ENCODE data around the gene ATM.
A peak's percentile ranks its signal among the peaks of the same experiment; 100 is the strongest.

The ATM gene, protein sequence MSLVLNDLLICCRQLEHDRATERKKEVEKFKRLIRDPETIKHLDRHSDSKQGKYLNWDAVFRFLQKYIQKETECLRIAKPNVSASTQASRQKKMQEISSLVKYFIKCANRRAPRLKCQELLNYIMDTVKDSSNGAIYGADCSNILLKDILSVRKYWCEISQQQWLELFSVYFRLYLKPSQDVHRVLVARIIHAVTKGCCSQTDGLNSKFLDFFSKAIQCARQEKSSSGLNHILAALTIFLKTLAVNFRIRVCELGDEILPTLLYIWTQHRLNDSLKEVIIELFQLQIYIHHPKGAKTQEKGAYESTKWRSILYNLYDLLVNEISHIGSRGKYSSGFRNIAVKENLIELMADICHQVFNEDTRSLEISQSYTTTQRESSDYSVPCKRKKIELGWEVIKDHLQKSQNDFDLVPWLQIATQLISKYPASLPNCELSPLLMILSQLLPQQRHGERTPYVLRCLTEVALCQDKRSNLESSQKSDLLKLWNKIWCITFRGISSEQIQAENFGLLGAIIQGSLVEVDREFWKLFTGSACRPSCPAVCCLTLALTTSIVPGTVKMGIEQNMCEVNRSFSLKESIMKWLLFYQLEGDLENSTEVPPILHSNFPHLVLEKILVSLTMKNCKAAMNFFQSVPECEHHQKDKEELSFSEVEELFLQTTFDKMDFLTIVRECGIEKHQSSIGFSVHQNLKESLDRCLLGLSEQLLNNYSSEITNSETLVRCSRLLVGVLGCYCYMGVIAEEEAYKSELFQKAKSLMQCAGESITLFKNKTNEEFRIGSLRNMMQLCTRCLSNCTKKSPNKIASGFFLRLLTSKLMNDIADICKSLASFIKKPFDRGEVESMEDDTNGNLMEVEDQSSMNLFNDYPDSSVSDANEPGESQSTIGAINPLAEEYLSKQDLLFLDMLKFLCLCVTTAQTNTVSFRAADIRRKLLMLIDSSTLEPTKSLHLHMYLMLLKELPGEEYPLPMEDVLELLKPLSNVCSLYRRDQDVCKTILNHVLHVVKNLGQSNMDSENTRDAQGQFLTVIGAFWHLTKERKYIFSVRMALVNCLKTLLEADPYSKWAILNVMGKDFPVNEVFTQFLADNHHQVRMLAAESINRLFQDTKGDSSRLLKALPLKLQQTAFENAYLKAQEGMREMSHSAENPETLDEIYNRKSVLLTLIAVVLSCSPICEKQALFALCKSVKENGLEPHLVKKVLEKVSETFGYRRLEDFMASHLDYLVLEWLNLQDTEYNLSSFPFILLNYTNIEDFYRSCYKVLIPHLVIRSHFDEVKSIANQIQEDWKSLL (N-terminal part only)

DNA sequence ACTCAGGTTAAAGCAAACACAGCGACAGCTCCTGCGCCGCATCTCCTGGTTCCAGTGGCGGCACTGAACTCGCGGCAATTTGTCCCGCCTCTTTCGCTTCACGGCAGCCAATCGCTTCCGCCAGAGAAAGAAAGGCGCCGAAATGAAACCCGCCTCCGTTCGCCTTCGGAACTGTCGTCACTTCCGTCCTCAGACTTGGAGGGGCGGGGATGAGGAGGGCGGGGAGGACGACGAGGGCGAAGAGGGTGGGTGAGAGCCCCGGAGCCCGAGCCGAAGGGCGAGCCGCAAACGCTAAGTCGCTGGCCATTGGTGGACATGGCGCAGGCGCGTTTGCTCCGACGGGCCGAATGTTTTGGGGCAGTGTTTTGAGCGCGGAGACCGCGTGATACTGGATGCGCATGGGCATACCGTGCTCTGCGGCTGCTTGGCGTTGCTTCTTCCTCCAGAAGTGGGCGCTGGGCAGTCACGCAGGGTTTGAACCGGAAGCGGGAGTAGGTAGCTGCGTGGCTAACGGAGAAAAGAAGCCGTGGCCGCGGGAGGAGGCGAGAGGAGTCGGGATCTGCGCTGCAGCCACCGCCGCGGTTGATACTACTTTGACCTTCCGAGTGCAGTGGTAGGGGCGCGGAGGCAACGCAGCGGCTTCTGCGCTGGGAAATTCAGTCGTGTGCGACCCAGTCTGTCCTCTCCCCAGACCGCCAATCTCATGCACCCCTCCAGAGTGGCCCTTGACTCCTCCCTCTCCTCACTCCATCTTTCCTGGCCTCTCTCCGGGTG lies at the start of gene ATM, which contains the start of gene NPAT:
ATM (plus strand) TSS at position 494 of the 774 bp plus-strand sequence. CDS start 4,558 bp downstream, outside the sequence.
NPAT (minus strand) TSS at position 65 of the 774 bp plus-strand sequence. CDS start 102 bp downstream, outside the sequence.
- DNase-seq, result peak; percentile 93 to 100 (median 99)

DNA sequence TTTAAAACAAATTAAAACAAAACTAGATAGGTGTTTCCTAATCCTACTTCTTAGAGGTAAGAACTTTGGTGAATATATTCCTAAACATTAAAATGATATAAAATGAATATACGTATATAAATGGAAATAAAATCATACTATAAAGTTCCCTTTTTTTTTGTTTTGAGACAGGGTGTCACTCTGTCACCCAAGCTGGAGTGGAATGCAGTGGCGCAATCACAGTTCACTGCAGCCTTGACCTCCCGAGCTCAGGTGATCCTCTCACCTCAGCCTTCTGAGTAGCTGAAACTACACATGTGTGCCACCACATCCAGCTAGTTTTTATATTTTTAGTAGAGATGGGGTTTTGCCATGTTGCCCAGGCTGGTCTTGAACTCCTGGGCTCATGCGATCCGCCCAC lies 45.3 kb upstream of the ATM start:
- no peak for DNase-seq

DNA sequence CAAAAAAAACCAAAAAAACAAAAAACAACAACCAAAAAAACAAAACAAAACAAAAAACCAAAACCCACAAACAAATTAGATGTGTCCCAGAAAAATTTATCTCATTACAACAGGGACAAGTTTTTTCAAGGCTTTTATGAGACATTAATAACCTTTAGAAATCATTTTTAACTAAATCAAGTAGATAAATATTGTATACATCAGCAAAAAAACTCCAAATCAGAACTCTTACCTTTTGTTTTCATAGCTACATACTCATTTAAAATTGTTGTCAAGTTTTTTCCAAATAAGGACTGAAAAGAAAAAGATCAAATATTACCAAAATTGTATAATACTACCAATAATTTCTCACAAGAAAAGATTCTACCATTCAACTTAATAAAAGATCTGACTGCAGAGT lies 29.1 kb upstream of the ATM start:
- no peak for DNase-seq

DNA sequence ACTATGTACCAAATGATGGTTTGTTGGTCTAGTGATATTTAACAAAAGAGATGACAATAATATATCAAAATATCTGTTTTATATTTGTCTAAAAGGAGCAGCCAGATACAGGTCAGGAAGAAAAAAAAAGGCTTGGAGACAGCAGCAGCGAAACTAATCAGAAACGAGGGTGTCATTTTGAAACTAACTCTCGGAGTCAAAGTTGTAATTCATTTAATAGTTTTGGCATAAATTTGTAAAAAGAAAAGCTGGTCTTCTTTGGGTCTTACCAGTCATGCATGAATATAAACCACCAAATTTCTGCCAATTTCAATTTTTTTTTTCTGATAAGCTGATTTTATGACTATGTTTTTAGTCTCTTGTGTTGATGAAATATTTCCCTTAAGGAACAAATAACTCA lies 26.0 kb upstream of the ATM start:
- no peak for DNase-seq

DNA sequence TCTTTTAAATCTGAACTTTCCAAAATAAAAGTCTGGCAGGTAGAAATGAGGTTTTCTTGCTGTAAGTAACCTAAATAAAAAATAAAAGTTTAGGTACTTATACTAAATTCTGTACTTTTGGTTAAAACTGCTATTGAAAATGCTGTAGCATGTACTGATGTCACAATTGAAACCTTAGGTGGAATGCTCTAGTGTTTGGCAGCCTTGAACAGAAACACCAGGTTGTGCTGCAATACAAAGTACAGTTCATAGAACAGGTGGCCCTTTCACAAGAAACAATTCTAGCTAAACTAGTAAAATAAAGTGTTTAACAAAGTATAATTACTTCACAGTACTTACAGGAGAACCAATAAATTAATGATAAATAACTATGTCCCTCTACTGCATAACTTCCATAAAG lies 25.5 kb upstream of the ATM start:
- no peak for DNase-seq

DNA sequence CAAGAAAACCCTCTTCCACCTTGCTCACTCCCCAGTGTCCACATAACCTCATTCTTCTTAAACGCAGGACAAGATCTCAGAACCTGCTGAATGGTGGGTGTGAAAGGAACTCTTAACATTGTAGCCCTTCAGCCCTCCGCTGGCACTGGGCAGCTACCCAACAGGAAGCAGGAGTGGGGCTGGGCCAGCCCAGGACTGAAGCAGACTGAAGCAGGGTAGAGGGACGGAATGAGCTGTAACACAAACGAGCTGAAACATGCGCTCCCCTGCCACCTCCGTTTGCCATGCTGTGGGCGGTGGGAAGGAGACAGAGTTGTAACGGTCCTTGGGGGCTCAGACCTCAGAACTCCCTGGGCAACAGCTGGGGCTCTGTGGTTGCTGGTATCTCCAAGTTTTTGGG lies 24.0 kb upstream of the ATM start:
- peak in 4 of 56 donors; percentile 3 to 10 (median 6) for DNase-seq

DNA sequence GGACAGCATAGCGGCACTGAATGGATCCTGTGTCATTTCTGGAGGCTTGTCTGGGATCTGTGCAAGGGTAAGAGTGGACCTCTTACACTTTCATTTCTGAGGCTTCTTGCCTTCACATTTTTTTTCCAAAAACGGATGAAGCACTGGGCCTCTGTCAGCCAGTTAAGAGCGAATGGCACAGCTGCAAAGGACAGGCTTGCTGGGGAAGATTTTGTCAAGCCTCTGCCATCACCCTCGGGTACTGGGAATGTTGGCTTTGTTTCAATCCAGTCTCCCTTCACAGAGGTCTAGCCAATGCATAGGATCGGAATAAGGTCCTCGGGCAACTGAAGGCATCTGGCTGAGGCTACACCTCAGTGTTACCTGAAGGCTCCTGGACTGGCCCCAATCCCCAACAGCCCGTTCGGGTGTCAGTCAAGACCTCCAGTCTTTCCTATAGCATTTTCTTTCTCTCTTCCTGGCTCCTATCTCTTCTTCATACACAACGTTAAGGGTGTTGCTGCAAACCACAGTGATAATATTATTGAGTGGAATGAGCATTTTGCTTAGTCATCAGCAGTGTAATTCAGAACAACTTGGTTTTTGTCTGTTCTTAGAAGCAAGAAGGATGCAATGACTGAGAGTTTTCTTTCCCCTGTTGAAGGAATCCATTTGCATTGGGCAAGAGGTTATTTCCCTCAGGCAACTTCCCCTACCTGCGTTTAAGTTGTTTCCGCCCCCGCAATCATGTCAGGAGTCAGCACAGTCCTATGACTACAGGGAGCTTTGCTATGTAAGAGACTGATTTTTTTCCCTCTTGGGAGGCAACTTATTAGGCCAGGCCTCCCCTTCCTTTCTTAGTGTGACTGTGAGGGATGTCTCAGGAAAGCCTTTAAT lies 23.2 kb upstream of the ATM start:
- DNase-seq, result no peak

DNA sequence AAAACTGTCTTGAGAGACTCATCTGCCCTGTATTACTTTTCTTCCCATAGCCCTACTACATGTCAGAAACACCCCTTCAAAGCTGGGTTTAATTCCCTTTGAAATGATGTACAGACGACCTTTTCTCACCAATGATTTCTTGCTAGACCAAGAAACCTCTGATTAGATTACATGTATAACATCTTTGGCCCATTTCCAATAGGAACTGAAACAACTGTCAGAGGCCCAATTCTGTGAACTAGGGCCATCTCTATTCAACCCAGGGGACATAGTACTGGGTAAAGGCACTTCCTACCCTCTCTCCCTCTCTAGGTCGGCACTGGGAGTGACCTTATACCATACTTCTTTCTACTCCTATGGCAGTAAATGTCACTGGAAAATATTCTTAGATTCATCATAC lies 19.8 kb upstream of the ATM start:
- DNase-seq, result no peak

DNA sequence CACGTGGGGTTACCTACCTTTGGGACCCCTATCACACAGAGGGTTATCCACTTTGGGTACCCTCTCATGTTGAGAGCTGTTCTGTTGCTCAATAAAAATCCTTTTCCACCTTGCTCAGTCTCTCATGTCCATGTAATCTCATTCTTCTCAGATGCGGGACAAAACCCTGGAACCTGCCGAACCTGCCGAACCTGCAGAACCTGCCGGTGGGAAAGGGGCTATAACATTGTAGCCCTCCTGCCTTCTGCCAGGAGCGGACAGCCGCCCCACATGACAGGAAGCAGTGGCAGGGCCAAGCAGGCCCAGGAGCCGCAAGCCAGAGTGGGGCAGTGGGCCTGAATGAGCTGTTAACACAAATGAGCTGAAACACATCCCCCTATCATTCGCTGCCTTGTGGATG lies 18.5 kb upstream of the ATM start:
- DNase-seq, result no peak

DNA sequence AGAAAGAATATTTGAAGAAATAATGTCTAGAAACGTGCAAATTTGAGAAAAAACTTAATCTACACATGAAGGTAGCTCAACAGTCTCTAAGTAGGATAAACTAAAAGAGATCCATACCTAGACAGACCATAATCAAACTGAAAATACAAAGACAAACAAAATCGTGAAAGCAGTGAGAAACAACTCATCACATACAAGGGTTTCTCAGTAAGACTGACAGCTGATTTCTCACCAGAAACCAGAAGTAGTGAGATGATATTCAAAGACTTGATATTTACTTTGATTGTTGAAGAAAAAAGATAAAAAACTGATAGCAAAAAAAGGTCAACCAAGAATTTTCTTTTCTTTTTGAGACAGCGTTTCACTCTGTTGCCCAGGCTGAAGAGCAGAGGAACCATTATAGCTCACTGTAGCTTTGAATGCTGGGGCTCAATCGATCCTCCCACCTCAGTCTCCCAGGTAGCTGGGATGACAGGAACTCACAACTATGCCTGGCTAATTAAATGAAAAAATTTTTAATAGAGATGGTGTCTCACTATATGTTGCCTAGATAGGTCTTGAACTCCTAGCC lies 17.9 kb upstream of the ATM start:
- DNase-seq, result no peak

DNA sequence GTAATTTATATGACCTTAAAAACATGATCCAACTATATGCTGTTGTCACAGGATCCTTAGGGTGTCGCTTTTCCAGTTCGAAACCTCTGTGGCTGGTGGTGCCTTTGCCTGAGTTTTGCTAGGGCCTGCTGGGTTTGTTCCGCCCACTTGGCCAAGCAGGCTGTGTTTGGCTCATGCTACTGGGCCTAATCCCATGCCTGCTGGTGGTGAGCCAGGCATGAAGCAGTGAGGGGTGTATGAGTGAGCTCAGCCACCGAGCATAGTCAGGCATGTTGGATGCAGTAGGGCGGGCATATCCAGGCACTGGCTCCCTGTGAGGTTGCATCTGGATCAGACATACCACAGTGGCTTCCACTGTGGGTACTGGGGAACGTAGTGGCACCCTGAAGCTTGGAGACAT lies 16.7 kb upstream of the ATM start:
- DNase-seq, result peak in 1 of 56 donors; percentile 4

DNA sequence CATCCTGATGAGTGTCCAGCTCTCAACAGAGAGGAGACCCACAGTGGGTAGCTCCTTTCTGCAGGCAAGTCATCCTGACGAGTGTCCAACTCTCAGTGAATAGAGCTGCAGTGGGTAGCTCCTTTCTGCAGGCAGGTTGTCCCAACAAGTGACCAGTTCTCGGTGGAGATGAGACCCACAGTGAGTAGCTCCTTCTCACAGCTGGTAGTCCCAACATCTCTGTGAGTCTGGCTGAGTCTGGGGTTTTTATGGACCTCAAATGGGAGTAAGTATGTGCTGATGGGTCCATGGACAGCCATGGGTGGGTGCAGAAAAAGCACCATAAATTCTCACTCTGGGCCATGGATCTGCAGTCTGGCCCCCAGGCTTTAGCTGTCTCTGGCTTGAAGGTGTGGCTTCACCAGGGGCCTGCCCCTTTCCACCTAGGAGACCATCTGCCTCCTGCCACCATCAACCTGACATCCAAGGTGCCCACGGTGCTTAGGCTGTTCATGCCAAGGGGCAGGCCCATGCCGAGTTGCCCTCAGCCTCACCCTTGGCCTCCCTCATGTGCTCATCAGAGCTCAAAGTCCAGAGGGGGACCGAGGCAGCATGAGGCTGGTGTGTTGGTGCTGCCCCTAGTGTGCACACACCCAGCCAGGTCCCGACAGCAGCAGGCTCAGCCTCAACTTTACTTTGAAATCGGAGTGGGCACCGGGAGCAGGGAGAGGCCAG lies 15.7 kb upstream of the ATM start:
- DNase-seq, result no peak

DNA sequence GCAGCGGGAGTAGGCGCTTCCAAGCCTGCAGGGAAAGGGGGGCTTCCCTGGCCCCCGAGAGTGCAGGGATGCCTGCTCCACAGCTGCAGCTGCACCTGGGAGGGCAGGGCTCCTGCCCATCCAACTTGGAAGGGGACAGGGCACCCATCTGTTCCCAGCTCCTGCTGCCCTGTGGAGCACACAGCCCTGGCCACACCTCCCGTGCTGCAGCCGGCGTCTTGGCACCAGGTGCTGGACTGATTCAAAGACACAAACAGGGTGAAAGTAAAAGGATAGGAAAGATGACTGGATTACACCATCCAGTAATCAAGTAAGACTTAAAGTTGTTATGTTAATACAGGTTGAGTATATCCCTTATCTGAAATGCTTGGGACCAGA lies 15.2 kb upstream of the ATM start:
- no peak for DNase-seq

DNA sequence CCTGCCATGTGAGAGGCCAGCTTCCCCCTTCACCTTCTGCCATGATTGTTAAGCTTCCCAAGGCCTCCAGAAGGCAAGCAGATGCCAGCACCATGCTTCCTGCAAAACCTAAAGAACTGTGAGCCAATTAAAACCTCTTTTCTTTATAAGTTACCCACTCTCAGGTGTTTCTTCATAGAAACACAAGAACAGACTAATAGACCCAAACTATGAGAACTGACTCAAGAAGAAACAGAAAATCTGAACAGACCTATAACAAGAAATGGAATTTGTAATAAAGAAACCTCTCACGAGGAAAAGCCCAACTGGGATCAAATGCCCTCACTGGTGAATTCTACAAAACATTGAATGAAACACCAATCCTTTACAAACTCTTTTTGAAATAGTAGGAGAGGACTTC lies 12.4 kb upstream of the ATM start:
- no peak for DNase-seq

DNA sequence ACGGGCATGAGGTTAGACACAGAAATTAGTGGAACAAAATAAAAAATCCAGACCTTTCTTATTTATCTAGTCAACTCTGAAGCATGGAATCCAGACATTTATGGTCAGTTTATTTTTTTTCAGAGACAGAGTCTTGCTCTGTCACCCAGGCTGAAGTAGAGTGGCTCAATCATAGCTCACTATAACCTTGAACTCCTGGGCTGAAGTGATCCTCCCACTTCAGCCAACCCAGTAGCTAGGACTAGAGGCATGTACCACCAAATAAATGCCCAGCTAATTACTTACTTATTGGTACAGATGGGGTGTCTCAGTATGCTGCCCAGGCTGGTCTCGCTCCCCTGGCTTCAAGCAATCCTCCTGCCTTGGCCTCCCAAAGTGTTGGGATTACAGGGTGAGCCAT lies 9.1 kb upstream of the ATM start:
- DNase-seq, result no peak

DNA sequence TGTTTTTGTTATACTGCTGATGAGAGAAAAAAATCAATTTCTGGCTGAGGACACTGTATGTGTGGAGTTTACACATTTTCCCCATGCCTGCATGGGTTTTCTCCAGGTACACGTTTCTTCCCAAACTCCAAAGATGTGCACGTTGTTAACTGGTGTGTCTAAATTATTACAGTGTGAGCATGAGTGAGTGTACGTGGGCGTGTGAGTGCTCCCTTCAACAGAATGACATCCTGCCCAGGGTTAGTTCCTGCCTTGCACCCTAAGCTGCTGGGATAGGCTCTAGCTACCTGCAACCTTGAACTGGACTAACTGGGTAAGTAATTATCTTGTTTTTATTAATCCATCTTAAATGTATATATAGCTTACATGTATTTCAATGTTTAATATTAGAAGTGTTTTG lies 5.9 kb upstream of the ATM start:
- DNase-seq, result no peak

DNA sequence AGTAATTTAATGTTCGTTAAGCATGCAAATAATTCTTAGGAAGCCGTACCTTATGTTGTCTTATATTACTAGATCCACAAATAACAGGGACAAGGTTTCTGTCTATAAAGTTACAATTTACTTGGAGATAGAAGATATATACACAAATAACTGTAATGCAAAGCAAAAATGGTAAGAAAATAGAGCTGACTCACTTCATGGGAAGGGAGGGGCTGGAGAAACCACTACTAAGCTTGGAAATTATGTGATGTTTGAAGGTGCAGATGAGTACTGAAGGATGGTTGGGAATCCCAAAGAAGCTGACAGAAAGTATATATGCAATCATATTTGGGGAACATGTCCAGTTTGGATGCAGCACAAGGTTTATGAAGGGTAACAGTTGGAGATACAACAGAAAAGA lies 4.4 kb upstream of the ATM start:
- no peak for DNase-seq

DNA sequence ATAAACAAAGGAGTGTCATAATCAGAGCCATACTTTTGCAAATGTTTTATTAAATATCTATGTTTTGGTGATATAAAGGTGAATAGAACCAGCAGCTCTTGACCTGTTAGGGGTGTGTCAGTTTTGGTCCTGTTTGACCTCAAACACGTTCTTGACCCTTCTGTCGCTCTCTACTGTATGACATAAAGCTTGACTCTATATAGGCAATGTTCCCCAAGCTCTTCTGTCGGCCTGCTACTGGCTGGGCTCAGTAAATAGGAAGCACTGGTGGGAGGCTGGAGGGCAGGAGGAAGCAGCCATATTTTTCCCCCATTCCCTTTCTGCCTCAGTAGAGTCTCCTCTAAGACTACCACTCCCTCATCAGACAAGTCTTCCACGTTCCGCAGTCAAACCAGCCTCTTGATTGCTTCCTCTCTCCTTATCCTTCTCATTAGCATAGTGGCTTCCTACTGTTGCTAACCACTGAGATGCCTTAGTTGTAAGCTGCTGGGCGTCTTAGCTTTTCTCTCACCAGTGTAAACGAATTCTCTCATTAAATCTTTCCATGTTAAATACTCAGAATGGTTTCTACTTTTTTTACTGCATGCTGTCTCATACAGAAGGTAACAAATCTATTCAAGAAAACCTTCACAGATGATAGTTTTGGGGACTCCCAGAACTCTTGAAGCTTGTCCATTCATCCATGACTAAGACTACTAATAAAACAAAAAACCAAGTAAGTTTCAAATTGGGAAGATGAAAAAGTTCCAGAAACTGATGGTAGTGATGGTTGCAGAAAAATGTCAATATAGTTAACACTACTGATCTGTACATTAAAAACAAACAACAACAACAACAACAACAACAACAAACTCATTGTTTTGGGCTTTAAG lies 3.7 kb upstream of the ATM start:
- DNase-seq, result no peak

Data from amygdala (tissue), 56 donors.